B cell (primary cell): ENCODE measurements around the gene CCDC187. TPM values are rescaled to one million over a fixed set of nuclear protein-coding genes. Genes with fewer than 3 reads are reported as not detected.

Source experiments
- ATAC-seq: fragments of 200-7000 bp; cut with Tn5 transposase; one replicate; pipeline ENCODE4 v1.10.0; 2021; ENCODE audit warnings: low read depth, mild to moderate bottlenecking, moderate number of reproducible peaks, moderate library complexity
- CTCF ChIA-PET: fragments of 350-600 bp; sonication (Branson Sonifier 250); formaldehyde crosslinking; loops from one replicate; lab custom pipeline; 2021; ENCODE audit warnings: antibody characterized with exemption, inconsistent platforms; lab: Charles Lee
- POLR2A ChIA-PET: fragments of 350-600 bp; sonication (Branson Sonifier 250); formaldehyde crosslinking; loops from one replicate; lab custom pipeline; 2021; ENCODE audit warnings: antibody characterized with exemption; lab: Charles Lee
- DNase-seq: peaks from one replicate; pipeline ENCODE4 v3.0.0; 2013
- H2AFZ ChIP-seq: 2 replicates; pipeline ENCODE4 v1.6.1; 2012; ENCODE audit warnings: mild to moderate bottlenecking, low read depth, low read length; ENCODE audit not compliant: insufficient read depth, poor library complexity, severe bottlenecking
- H3K27ac ChIP-seq, 2 donors: 1 replicate in 1 of 2; 2 replicates in 1 of 2; pipeline ENCODE4 v1.5.1; 2012 to 2013; ENCODE audit warnings: low read length in 2 of 2, mild to moderate bottlenecking in 2 of 2, moderate library complexity in 1 of 2
- H3K27me3 ChIP-seq, 4 experiments: fragments of 200-600 bp in 1 of 4; sonication (generic) in 1 of 4; replicated peaks in 1 of 4; 1 replicate in 2 of 4; 2 replicates in 2 of 4; pipeline versions ENCODE4 v1.6.1 to v1.7.0; 2013 to 2016; ENCODE audit warnings: low read length in 3 of 4, mild to moderate bottlenecking in 2 of 4, mixed read lengths in 1 of 4, moderate library complexity in 1 of 4; ENCODE audit not compliant: insufficient read depth in 4 of 4, control insufficient read depth in 3 of 4; ENCODE audit errors: control extremely low read depth in 1 of 4
- H3K36me3 ChIP-seq, 2 experiments: replicated peaks in 1 of 2; 1 replicate in 1 of 2; 2 replicates in 1 of 2; pipeline versions ENCODE4 v1.6.1 to v1.7.1; 2013; ENCODE audit warnings: low read length in 1 of 2; ENCODE audit not compliant: insufficient read depth in 2 of 2, control insufficient read depth in 1 of 2; ENCODE audit errors: control extremely low read depth in 1 of 2, extremely low read depth in 1 of 2
- H3K4me1 ChIP-seq, 2 donors: fragments of 200-600 bp in 1 of 2; sonication (generic) in 1 of 2; 1 replicate in 1 of 2; 2 replicates in 1 of 2; pipeline versions ENCODE4 v1.5.1 to v1.6.1; 2013 to 2017; ENCODE audit warnings: low read length in 2 of 2; ENCODE audit not compliant: control insufficient read depth in 2 of 2, insufficient read depth in 2 of 2
- H3K4me2 ChIP-seq: replicated peaks from 2 replicates; pipeline ENCODE3; 2012; ENCODE audit warnings: mild to moderate bottlenecking, low read depth, low read length; ENCODE audit not compliant: poor library complexity, severe bottlenecking
- H3K4me3 ChIP-seq, 5 experiments: fragments of 200-600 bp in 1 of 5; sonication (generic) in 1 of 5; 1 replicate in 3 of 5; 2 replicates in 2 of 5; pipeline versions ENCODE4 v1.5.1 to v1.7.0; 2011 to 2016; ENCODE audit warnings: low read length in 4 of 5, mild to moderate bottlenecking in 4 of 5, low read depth in 2 of 5, control low read depth in 1 of 5, moderate library complexity in 1 of 5; ENCODE audit not compliant: insufficient read depth in 1 of 5; ENCODE audit errors: control extremely low read depth in 1 of 5, extremely low read depth in 1 of 5
- H3K79me2 ChIP-seq: fragments of 200-600 bp; sonication (generic); one replicate; pipeline ENCODE4 v1.6.0; 2016; ENCODE audit warnings: low read length; ENCODE audit not compliant: control insufficient read depth, insufficient read depth
- H3K9ac ChIP-seq: fragments of 200-600 bp; sonication (generic); 2 replicates; pipeline ENCODE4 v1.6.1; 2017; ENCODE audit warnings: mild to moderate bottlenecking, low read length, moderate library complexity
- H3K9me3 ChIP-seq, 3 donors: one replicate each; pipeline versions ENCODE4 v1.6.1 to v1.7.1; 2013; ENCODE audit warnings: low read length in 2 of 3; ENCODE audit not compliant: control insufficient read depth in 2 of 3, insufficient read depth in 1 of 3; ENCODE audit errors: control extremely low read depth in 1 of 3
- H4K20me1 ChIP-seq: 2 replicates; pipeline ENCODE4 v1.6.0; 2012; ENCODE audit warnings: mild to moderate bottlenecking, low read length; ENCODE audit not compliant: insufficient read depth, control insufficient read depth, poor library complexity, severe bottlenecking
- H3K27ac Mint-ChIP-seq: one replicate; pipeline ENCODE4 v1.8.0; 2021; ENCODE audit warnings: mixed read lengths
- H3K27me3 Mint-ChIP-seq: one replicate; pipeline ENCODE4 v1.8.0; 2021; ENCODE audit warnings: mixed read lengths
- H3K4me1 Mint-ChIP-seq: one replicate; pipeline ENCODE4 v1.8.0; 2021; ENCODE audit warnings: mixed read lengths
- H3K4me3 Mint-ChIP-seq: one replicate; pipeline ENCODE4 v1.8.0; 2021; ENCODE audit warnings: mixed read lengths
- H3K9me3 Mint-ChIP-seq: one replicate; pipeline ENCODE4 v1.8.0; 2022; ENCODE audit warnings: mixed read lengths; ENCODE audit not compliant: insufficient read depth
- EZH2 ChIP-seq: IDR thresholded peaks from 2 replicates; pipeline ENCODE4 v1.6.1; 2012; ENCODE audit warnings: borderline replicate concordance, low read depth, mild to moderate bottlenecking, moderate library complexity, low read length; ENCODE audit not compliant: insufficient read depth, poor library complexity, severe bottlenecking
- WGBS: methylation state at CpG from one replicate; pipeline ENCODE4 v1.1.5; 2013; ENCODE audit warnings: missing lambda C conversion rate; ENCODE audit not compliant: insufficient coverage; 5-methylcytosine and 5-hydroxymethylcytosine counted together
- intact Hi-C: fragments of 100-400 bp; cut with micrococcal nuclease; formaldehyde crosslinking; loops from one replicate; pipeline ENCODE4 v1.10.0; 2022
- polyA plus RNA-seq: library from polyadenylated mRNA; depleted of rRNA; stranded (reverse); fragments of >200 nt; gene quantifications from 2 replicates; pipeline ENCODE4 v1.2.3, GENCODE V29; 2012
- total RNA-seq, 2 donors: library from RNA; stranded (reverse); fragments of 120-200 nt in 1 of 2; gene quantifications; 1 replicate in 1 of 2; 2 replicates in 1 of 2; pipeline versions ENCODE4 v1.2.3 to v1.2.4, GENCODE V29; 2013 to 2022
- TF ChIP-seq, protein P1 (sequence below): fragments of 200-600 bp; IDR thresholded peaks from one replicate; pipeline ENCODE4 v1.8.0; 2022; ENCODE audit warnings: antibody characterized with exemption, mild to moderate bottlenecking

CCDC187 gene
- total and polyA plus RNA-seq, 2 donors (not counting 1 experiment from before 2014, with no cell fraction given): 1.5 to 7.6 TPM

- Histone ChIP-seq H3K79me2 (no peaks in the 10 kb centered on the region), H3K9ac (no peak overlapping the region), H3K36me3 (no peaks in the 10 kb centered on the region), H3K4me3 (no peak overlapping the region), H4K20me1 (no peaks in the 10 kb centered on the region), H3K27ac (no peak overlapping the region), H3K9me3 (peaks cover 0 to 7% (median 0%) of the 10 kb centered on the region in 3 donors), H3K4me1 (peaks cover 18 to 25% of the 10 kb centered on the region in 2 donors), H2AFZ (no peak overlapping the region), H3K4me2 (peak overlapping the region; percentile 88), H3K27me3 (peaks cover 0 to 2% (median 0%) of the 10 kb centered on the region in 4 experiments)
- H3K4me3 Mint-ChIP-seq: peak overlapping the region; percentile 94
- DNase-seq (no peak), ATAC-seq (no peak)
- WGBS: 82% methylated on average over 39 of the region's 39 CpGs
- ChIA-PET POLR2A (interaction anchor here (0.7 kb wide), 1 partner anchor 15 kb away, joined by 5 read pairs; no protein-coding TSS in a partner anchor), CTCF (interaction anchor here (1.1 to 6.2 kb wide), 7 partner anchors 14 to 314 kb away, joined by 3 to 103 read pairs (median 9); no protein-coding TSS in a partner anchor)
- intact Hi-C loops: no loop called here
- no peak for TF ChIP-seq EZH2
- TF ChIP-seq, protein P1, sequence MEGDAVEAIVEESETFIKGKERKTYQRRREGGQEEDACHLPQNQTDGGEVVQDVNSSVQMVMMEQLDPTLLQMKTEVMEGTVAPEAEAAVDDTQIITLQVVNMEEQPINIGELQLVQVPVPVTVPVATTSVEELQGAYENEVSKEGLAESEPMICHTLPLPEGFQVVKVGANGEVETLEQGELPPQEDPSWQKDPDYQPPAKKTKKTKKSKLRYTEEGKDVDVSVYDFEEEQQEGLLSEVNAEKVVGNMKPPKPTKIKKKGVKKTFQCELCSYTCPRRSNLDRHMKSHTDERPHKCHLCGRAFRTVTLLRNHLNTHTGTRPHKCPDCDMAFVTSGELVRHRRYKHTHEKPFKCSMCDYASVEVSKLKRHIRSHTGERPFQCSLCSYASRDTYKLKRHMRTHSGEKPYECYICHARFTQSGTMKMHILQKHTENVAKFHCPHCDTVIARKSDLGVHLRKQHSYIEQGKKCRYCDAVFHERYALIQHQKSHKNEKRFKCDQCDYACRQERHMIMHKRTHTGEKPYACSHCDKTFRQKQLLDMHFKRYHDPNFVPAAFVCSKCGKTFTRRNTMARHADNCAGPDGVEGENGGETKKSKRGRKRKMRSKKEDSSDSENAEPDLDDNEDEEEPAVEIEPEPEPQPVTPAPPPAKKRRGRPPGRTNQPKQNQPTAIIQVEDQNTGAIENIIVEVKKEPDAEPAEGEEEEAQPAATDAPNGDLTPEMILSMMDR: no peak
- peaks cover 23% of the 10 kb centered on the region for H3K4me1 Mint-ChIP-seq
- peaks cover 4% of the 10 kb centered on the region for H3K27me3 Mint-ChIP-seq
- H3K27ac Mint-ChIP-seq: peak overlapping the region; percentile 56
- H3K9me3 Mint-ChIP-seq: no peaks in the 10 kb centered on the region
These were observed 22.2 kb downstream of the CCDC187 start for GRCh38 chr9:136281421-136282271.
